Stomach (tissue), 4 donors: ENCODE measurements around the gene GTF3C2.

ENCODE experiments used
- POLR2A ChIP-seq, 4 donors: fragments of 450-650 bp; IDR thresholded peaks; one replicate each; pipeline ENCODE4 v1.6.1; 2016; ENCODE audit warnings: antibody characterized with exemption in 4 of 4, control low read depth in 2 of 4, mild to moderate bottlenecking in 1 of 4, moderate library complexity in 1 of 4
- POLR2AphosphoS5 ChIP-seq, 3 donors: sonication (generic); formaldehyde crosslinking; IDR thresholded peaks; one replicate each; pipeline ENCODE4 v1.6.1; 2016; ENCODE audit warnings: antibody characterized with exemption in 3 of 3
- TF ChIP-seq, protein P1 (sequence below), 7 experiments: fragments of 450-650 bp in 4 of 7; fragments of 200-600 bp in 3 of 7; sonication (generic) in 3 of 7; IDR thresholded peaks; one replicate each; pipeline ENCODE4 v1.5.1; 2016 to 2019; ENCODE audit warnings: antibody characterized with exemption in 7 of 7, control low read depth in 2 of 7, mild to moderate bottlenecking in 1 of 7

GRCh38 chr2:27347641-27348040 lies 8.9 kb downstream of the GTF3C2 start:
- TF ChIP-seq POLR2A (IDR thresholded peaks at IDR 0.05) (no peak), POLR2AphosphoS5 (IDR thresholded peaks at IDR 0.05) (no peak)
- TF ChIP-seq, protein P1, sequence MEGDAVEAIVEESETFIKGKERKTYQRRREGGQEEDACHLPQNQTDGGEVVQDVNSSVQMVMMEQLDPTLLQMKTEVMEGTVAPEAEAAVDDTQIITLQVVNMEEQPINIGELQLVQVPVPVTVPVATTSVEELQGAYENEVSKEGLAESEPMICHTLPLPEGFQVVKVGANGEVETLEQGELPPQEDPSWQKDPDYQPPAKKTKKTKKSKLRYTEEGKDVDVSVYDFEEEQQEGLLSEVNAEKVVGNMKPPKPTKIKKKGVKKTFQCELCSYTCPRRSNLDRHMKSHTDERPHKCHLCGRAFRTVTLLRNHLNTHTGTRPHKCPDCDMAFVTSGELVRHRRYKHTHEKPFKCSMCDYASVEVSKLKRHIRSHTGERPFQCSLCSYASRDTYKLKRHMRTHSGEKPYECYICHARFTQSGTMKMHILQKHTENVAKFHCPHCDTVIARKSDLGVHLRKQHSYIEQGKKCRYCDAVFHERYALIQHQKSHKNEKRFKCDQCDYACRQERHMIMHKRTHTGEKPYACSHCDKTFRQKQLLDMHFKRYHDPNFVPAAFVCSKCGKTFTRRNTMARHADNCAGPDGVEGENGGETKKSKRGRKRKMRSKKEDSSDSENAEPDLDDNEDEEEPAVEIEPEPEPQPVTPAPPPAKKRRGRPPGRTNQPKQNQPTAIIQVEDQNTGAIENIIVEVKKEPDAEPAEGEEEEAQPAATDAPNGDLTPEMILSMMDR (IDR thresholded peaks at IDR 0.05): no peak
